ENCODE results near the gene CDC25B. TPM values are rescaled to one million over a fixed set of nuclear protein-coding genes. Genes with fewer than 3 reads are reported as not detected.

Gene CDC25B
- total and polyA plus RNA-seq, 2 of the 13 experiments (the other 11 are each of a cell fraction or from before 2014, with no cell fraction given): 14.5 to 19.4 TPM

- no peak for TF ChIP-seq ZUFSP (CRISPR knock-in tag; IDR thresholded peaks at IDR 0.05; ENCODE audit: borderline replicate concordance)
- peak; percentile 95 for TF ChIP-seq ZNF772 (CRISPR knock-in tag; IDR thresholded peaks at IDR 0.05)
- peak; percentile 82; the same call in 1 of the 2 replicates for TF ChIP-seq RXRB (CRISPR knock-in tag; IDR thresholded peaks at IDR 0.05; ENCODE audit: borderline replicate concordance)
- TF ChIP-seq, protein P1, sequence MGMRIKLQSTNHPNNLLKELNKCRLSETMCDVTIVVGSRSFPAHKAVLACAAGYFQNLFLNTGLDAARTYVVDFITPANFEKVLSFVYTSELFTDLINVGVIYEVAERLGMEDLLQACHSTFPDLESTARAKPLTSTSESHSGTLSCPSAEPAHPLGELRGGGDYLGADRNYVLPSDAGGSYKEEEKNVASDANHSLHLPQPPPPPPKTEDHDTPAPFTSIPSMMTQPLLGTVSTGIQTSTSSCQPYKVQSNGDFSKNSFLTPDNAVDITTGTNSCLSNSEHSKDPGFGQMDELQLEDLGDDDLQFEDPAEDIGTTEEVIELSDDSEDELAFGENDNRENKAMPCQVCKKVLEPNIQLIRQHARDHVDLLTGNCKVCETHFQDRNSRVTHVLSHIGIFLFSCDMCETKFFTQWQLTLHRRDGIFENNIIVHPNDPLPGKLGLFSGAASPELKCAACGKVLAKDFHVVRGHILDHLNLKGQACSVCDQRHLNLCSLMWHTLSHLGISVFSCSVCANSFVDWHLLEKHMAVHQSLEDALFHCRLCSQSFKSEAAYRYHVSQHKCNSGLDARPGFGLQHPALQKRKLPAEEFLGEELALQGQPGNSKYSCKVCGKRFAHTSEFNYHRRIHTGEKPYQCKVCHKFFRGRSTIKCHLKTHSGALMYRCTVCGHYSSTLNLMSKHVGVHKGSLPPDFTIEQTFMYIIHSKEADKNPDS (CRISPR knock-in tag; IDR thresholded peaks at IDR 0.05): peak; percentile 81; the same call in 1 of the 2 replicates
- peak; percentile 93 for TF ChIP-seq NFYC (CRISPR knock-in tag; IDR thresholded peaks at IDR 0.05)
- peak; percentile 19 for TF ChIP-seq ZNF629 (CRISPR knock-in tag; conservative IDR thresholded peaks at IDR 0.05)
- peak; percentile 63 for TF ChIP-seq RFX5 (IDR thresholded peaks at IDR 0.05; ENCODE audit: low read depth, low read length)
- peak; percentile 93 for TF ChIP-seq ZNF253 (CRISPR knock-in tag; IDR thresholded peaks at IDR 0.05; ENCODE audit: borderline replicate concordance)
- 0 out of 2 replicates have a peak, but pooled peaks have one; percentile 26 for TF ChIP-seq ZSCAN12 (CRISPR knock-in tag; IDR thresholded peaks at IDR 0.05)
- TF ChIP-seq ZNF570 (CRISPR knock-in tag; IDR thresholded peaks at IDR 0.05; ENCODE audit: borderline replicate concordance): peak; percentile 6; the same call in 1 of the 2 replicates
- TF ChIP-seq ZMYM3 (CRISPR knock-in tag; IDR thresholded peaks at IDR 0.05): peak; percentile 67
- TF ChIP-seq CEBPG (CRISPR knock-in tag; IDR thresholded peaks at IDR 0.05): no peak; the same call in 1 of the 2 replicates
- peak; percentile 90; the same call in 1 of the 2 replicates for TF ChIP-seq ISX (CRISPR knock-in tag; conservative IDR thresholded peaks at IDR 0.05)
- peak; percentile 87; the same call in 1 of the 2 replicates for TF ChIP-seq PBX3 (CRISPR knock-in tag; IDR thresholded peaks at IDR 0.05; ENCODE audit: borderline replicate concordance)
- TF ChIP-seq RBM22 (optimal IDR thresholded peaks at IDR 0.05; ENCODE audit: low read length): no peak
- TF ChIP-seq, protein P2, sequence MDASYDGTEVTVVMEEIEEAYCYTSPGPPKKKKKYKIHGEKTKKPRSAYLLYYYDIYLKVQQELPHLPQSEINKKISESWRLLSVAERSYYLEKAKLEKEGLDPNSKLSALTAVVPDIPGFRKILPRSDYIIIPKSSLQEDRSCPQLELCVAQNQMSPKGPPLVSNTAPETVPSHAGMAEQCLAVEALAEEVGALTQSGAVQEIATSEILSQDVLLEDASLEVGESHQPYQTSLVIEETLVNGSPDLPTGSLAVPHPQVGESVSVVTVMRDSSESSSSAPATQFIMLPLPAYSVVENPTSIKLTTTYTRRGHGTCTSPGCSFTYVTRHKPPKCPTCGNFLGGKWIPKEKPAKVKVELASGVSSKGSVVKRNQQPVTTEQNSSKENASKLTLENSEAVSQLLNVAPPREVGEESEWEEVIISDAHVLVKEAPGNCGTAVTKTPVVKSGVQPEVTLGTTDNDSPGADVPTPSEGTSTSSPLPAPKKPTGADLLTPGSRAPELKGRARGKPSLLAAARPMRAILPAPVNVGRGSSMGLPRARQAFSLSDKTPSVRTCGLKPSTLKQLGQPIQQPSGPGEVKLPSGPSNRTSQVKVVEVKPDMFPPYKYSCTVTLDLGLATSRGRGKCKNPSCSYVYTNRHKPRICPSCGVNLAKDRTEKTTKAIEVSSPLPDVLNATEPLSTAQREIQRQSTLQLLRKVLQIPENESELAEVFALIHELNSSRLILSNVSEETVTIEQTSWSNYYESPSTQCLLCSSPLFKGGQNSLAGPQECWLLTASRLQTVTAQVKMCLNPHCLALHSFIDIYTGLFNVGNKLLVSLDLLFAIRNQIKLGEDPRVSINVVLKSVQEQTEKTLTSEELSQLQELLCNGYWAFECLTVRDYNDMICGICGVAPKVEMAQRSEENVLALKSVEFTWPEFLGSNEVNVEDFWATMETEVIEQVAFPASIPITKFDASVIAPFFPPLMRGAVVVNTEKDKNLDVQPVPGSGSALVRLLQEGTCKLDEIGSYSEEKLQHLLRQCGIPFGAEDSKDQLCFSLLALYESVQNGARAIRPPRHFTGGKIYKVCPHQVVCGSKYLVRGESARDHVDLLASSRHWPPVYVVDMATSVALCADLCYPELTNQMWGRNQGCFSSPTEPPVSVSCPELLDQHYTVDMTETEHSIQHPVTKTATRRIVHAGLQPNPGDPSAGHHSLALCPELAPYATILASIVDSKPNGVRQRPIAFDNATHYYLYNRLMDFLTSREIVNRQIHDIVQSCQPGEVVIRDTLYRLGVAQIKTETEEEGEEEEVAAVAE (CRISPR knock-in tag; IDR thresholded peaks at IDR 0.05; ENCODE audit: borderline replicate concordance): peak; percentile 88; the same call in 1 of the 2 replicates
Measured at GRCh38 chr20:3767427-3768341, 28.4 kb upstream of the CDC25B start, which contains the start of gene ADISSP (continued).

Measured in HepG2 (cell line).